Skeletal muscle cell (primary cell): ENCODE measurements around the gene HK1.

ENCODE experiments used
- DNase-seq: peaks from one replicate; pipeline ENCODE4 v3.0.0-alpha.2; 2010; ENCODE audit warnings: low read depth
- H3K4me3 ChIP-seq: 2 replicates; pipeline ENCODE4 v1.5.1; 2011; ENCODE audit warnings: low read depth, mild to moderate bottlenecking, control low read depth, low read length, moderate library complexity

Gene HK1

DNA sequence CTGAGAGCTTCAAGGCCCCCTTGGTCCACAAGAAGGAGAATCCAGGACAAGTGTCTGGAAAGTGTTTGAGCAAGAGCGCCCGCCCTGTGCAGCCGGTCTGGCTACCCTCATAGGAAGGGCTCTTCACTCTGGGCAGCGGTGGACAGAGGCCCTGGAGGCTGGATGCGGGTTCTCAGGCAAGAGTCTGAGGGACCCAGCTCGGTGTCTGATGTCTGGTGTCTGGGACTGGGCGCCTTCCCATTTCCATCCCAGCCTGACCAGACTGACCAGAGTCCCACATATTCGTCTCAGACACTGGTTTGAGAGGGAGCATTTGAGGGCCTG is 59.8 kb downstream of the HK1 start:
- DNase-seq = no peak
- no peak overlapping the region for H3K4me3 ChIP-seq

DNA sequence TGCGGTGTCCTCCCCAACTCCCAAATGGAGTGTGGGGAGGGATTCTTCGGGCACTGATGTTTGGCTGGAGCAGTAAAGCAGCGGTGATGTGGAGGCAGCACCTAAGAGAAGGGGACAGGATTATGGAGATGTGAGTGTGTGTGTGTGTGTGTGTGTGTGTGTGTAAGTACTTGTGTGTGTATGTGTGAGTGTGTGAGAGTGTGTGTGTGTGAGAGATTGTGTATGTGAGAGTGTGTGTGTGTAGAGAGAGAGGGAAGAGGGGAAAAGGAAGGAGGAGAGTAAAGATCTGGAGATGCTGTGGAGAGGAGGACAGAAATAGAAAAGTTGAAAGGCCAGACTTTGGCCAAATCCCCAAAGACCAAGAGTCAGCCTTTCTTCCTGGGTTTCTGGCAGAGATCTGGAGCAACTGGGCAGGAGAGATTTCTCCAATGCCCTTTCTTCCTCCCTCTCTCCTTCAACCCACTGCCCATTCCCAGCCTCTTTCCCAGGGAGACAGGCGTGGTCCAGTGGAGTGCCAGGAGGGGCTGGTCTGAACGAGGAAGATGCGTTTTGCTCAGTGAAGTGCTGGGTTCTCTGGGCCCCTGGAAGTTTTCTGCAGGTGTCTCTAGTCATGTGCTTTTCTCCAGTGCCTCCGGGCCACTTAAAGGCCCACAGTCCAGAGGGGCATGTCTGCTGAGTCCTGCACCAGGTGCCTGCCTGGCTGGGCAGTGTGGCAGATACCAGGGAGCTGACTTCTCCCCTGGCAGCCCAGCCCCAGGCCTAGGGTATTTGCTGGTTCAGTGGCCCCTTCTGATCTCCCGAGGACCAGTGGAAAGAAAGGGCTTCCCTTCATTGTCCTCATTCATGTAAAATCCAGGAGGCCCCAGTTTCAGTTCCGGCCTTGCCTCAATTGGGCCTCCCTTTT is 60.5 kb downstream of the HK1 start:
- no peak overlapping the region for H3K4me3 ChIP-seq
- no peak for DNase-seq

- DNase-seq = no peak
- no peak overlapping the region for H3K4me3 ChIP-seq
Observed at GRCh38 chr10:69340695-69341094, 62.4 kb downstream of the HK1 start.

DNA sequence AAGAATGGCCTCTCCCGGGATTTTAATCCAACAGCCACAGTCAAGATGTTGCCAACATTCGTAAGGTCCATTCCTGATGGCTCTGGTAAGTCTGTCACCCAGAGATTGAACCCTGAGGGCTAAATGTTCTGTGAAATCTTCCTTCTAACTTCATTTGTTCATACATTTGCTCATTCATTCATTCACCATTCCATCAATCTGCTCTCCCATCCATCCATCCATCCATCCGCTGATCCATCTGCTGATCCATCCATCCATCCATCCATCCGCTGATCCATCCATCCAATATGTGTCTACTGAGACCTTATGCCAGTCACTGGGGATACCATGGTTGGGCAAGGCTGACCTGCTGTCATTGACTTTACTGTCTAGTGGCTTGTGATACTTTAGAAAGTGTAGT is 65.6 kb downstream of the HK1 start:
- no peak overlapping the region for H3K4me3 ChIP-seq
- no peak for DNase-seq

DNA sequence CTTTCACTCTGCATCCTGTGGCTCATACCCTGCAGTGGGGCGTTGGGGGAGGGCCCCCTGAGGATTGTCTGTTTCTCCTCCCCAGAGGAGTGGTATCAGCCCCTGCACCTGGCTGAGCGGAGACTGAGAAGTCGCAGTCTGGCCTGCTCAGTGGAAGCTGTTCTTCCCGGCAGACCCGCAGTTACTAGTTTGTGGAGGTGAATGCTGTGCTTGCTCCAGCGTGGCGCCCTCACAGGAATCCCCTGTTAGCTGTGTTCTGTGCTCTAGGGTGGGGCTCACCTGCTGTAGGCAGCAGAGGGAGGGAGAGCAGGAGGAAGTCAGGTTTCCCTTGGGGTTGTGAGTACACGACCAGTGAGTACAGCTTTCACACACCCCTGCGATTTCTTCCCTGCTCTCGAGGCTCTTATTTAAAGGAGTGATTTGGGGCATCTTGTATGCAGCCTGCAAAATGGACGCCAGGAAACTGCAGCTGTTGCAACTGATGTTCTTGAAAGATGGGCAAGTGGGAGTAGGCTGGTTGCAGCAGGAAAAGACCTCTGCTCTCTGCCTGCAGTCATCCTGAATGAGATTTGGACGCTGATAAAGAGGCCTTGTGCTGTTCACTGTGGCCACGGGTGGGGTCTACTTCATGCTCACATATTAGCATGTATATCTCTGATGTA is 66.4 kb downstream of the HK1 start:
- DNase-seq = no peak
- H3K4me3 ChIP-seq = no peak overlapping the region

DNA sequence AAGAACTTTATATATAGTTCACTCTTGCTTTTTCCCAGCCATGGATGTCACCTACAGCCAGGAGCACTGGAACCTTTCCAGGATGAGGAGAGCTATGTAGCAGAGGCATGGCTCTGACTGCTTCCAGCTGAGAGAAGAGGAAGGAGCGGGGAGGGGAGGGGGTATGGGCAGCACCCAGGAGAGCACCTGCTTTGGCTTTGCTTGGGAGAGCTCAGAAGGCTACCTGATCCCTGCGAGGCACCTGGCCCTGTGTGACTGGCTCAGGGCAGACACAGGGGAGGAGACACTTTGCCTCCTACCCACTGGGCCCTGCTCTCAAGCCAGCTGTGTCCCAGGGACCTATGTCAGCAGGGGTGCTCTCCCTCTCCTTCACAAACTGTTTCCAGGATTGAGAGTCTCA is 67.1 kb downstream of the HK1 start:
- H3K4me3 ChIP-seq = no peak overlapping the region
- no peak for DNase-seq

DNA sequence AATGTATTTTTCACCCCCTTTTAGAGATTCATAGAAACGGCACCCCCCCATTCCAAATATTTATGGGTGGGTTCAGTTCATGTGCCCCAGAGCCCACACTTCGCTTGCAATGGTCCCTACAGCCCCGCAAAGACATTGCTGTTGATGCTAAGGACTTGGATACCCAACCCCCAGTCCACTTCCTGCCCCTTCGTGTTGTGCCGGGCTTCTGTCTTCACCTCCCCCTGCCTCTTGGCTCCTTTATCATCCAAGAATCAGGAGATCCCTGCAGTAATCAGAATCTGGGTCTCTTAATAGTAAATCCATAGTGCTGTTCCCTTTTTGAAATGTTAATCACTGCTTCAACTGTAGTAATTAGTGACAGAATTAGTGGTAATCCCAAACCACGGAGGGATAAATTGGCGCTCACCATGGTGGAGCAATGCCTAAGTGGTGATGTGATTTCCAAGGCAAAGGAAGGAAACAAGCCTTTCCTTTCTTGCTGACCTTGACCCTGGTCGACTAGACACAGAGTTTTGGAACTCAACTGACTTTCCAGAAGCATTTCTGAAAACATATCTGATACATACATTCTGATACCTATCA is 67.7 kb downstream of the HK1 start:
- no peak for DNase-seq
- no peak overlapping the region for H3K4me3 ChIP-seq

DNA sequence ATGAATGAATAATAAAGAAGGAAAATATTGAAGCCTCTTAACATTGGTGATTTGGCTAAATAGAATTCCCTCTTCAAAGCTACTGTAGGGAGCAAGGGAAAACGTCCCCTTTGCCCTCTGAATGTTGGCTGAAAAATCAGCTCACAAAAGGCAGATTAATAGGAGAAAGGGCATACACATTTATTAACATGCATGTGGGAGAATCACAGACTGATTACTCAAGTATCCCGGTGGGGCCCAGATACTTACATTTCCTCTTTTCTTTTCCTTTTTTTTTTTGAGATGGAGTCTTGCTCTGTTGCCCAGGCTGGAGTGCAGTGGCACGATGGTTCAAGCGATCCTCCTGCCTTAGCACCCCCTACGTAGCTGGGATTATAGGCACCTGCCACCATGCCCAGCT is 68.5 kb downstream of the HK1 start:
- DNase-seq = no peak
- H3K4me3 ChIP-seq = no peak overlapping the region

GRCh38 chr10:69348816-69349541 is 70.7 kb downstream of the HK1 start:
- peak; percentile 64 for DNase-seq
- H3K4me3 ChIP-seq = no peak overlapping the region

DNA sequence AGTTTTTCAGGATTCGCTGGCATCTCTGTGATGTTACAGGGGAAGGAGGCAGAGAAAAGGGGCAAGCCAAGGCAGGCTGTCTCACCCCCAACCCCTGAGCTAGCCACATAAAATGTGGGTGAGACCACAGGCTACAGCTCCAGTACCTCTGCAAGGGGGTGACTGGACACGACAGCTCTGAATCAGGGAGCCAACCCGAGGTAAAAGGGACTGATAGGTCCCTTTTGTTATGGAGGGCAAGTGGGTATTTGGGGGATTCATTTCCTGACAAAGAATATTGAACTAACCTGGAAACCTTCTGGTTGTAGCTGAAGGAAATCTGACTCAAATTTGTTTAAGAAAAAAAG is 71.2 kb downstream of the HK1 start:
- DNase-seq = no peak
- H3K4me3 ChIP-seq = no peak overlapping the region

DNA sequence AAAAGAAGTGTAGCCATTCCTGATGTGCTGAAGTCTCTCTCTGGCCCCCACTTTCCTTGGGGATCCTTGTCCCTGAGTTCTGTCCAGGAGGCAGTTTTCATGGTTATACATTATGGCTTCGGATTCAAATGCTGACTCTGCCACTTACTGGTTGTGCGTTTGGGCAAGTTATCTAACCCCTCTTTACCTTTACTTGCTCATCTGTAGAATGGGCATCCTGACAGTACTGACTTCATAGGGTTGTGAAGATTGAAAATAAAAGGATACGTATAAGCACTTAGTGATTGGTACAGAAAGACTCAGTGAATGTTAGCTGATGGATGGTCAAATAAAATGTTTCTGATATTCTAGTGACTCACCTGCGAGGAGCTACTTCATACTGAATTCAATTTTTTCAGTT is 73.3 kb downstream of the HK1 start:
- no peak for DNase-seq
- H3K4me3 ChIP-seq = no peak overlapping the region

GRCh38 chr10:69352569-69353264 is 74.4 kb downstream of the HK1 start:
- no peak for DNase-seq

DNA sequence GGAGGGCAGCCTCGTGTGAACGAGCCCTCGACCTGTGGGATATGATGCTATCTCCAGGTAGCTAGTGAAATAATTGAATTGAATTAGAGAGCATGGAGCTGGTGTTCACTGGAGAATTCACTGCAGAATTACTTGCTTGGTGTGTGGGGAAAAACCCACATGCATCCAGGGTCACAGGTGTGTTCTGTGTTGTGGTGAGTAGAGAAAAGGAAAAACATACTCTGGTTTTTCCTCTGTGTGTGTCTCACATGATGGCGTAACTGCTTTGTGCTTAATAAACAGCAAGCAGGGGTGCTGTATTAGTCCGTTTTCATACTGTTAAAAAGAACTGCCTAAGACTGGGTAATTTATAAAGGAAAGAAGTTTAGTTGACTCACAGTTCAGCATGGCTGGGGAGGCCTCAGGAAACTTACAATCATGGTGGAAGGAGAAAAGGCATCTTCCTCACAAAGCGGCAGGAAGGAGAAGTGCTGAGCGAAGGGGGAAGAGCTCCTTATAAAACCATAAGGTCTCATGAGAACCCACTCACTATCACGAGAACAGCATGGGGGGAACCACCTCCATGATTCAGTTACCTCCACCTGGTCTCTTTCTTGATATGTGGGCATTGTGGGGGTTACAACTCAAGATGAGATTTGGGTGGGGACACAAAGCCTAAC is 75.8 kb downstream of the HK1 start:
- DNase-seq = no peak
- no peak overlapping the region for H3K4me3 ChIP-seq

More at GRCh38 chr10:69352569-69353264, 74.4 kb downstream of the HK1 start:
- no peak overlapping the region for H3K4me3 ChIP-seq

DNA sequence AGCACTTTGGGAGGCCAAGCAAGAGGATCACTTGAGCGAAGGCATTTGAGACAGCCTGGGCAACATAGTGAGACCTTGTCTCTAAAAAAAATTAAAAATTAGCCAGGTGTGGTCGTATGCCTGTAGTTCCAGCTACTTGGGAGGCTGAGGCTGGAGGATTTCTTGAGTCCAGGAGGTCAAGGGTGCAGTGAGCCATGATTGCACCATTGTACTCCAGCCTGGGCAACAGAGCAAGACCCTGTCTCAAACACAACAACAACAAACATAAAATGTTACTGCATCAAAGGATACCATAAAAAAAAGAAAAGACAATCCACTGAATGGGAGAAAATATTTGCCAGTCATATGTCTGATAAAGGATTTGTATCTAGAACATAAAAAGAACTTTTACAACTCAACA is 77.9 kb downstream of the HK1 start:
- DNase-seq = no peak
- no peak overlapping the region for H3K4me3 ChIP-seq

DNA sequence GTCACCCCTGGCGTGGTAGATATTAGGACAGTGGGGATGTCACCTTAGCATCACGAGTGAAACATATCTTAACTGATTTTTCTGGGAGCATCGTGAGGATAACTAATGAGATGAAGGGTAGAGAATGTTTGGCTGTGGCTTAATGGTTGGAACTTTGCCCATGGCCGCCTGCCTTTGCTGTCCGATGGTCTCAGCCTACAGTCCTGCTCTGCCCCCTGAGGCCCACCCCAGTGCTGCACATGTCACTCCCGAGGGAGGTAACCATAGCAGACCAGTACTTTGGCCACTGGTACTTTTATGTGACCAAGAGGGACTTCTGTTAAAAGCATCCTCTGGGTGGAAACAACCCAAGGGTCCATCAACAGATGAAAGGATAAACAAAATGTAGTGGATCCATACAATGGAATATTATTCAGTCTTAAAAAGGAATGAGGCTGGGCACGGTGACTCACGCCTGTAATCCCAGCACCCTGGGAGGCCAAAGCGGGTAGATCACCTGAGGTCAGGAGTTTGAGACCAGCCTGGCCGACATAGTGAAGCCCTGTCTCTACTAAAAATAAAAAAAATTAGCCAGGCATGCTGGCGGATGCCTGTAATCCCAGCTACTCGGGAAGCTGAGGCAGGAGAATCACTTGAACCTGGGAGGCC is 80.0 kb downstream of the HK1 start:
- H3K4me3 ChIP-seq = no peak overlapping the region
- no peak for DNase-seq

DNA sequence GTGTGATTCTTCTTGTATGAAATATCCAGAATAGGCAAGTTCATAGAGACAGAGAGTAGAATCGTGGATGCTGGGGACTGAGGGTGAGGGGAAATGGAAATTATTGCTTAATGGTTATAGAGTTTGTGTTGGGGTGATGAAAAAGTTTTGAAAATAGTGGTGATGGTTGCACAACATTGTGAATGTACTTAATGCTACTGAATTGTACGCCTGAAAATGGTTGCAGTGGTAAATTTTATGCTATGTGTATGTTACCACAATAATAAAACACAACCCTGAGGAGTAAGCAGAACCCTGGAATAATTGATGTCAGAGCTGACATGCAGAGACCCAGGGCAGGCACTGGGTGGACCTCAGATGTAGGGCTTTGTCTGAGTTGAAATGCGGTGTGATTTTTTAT is 80.9 kb downstream of the HK1 start:
- no peak overlapping the region for H3K4me3 ChIP-seq
- DNase-seq = peak; percentile 37

GRCh38 chr10:69359594-69359993 is 81.3 kb downstream of the HK1 start:
- no peak for DNase-seq
- H3K4me3 ChIP-seq = no peak overlapping the region

DNA sequence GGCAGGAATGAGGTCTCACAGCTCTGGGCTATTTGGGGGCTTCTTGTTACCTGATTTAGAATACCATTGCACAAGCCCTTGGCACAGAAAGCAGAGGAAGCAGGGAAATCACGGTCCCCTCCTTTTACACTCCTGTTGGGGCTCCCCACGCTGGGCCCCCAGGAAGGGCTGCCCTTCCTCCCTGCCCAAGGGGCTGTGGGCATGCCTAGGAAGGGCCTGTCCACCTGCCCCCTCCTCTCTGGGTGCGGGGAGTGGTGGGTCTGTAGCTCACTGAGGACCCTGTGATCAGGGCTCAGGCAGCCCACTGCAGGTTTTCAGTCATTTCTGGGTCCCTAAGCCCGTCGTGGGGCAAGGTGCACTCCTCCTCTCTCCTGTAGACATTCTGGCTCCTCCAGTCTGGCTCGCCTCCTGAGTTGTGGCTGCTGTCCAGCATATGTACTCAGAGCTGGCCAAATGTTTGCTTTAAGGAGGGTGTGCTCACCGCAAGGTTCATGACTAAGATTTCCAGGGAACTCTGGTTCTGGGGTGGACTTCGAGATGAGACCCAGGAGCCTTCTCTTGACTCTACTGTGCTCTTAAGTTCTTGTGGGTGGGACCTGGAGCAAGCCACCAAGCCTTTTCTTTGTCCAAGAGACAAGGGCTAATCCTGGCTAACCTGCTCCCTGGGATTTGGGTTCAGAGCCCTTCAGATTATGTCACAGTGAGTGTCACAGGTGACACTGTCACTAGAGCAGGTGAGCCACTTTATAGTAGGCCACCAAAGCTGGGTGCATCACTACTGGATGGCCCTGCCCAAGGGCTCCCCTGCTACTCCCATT is 82.4 kb downstream of the HK1 start:
- DNase-seq = peak; percentile 73
- H3K4me3 ChIP-seq = no peak overlapping the region
